HCT116 (cell line): ENCODE data around the gene NAP1L1. TPM values are rescaled to one million over a fixed set of nuclear protein-coding genes. Genes with fewer than 3 reads are reported as not detected.
A peak's percentile ranks its signal among the peaks of the same experiment; 100 is the strongest.

Experiments
- ATAC-seq: fragments of 200-7000 bp; cut with Tn5 transposase; 2 replicates; pipeline ENCODE4 v1.9.1; 2020; ENCODE audit warnings: mild to moderate bottlenecking, moderate library complexity
- BruUV-seq: library from RNA; stranded (reverse); fragments of 400-500 nt; replicated peaks from 2 replicates; lab custom pipeline; 2021; lab: Mats Ljungman, UMichigan
- CTCF ChIA-PET: fragments of 300-600 bp; sonication (Branson Sonifier 250); formaldehyde crosslinking; loops from one replicate; lab custom pipeline; 2021; ENCODE audit warnings: antibody characterized with exemption; lab: Charles Lee
- POLR2A ChIA-PET: fragments of 300-600, 350-600 bp; sonication (Branson Sonifier 250); formaldehyde crosslinking; loops from one replicate; lab custom pipeline; 2021; ENCODE audit warnings: antibody characterized with exemption; lab: Charles Lee
- RAD21 ChIA-PET, 2 experiments: fragments of 300-600 bp; sonication (Branson Sonifier 250); formaldehyde crosslinking; loops; one replicate each; lab custom pipeline; 2023; ENCODE audit warnings: low total read pairs in 2 of 2; ENCODE audit not compliant: uncharacterized antibody in 2 of 2, unreplicated experiment in 2 of 2, low non-redundant PET in 1 of 2; lab: Charles Lee
- DNase-seq: peaks from one replicate; pipeline ENCODE4 v3.0.0-alpha.2; 2010; ENCODE audit warnings: low read depth, low spot score
- H2AFZ ChIP-seq: fragments of 200-600 bp; shearing (Covaris generic), sonication (generic); 2 replicates; pipeline ENCODE4 v1.6.1; 2017; ENCODE audit warnings: low read depth, mixed run types, mixed read lengths, antibody characterized with exemption, low read length; ENCODE audit not compliant: poor library complexity, severe bottlenecking
- H3K27ac ChIP-seq: 2 replicates; pipeline ENCODE4 v1.5.1; 2012; ENCODE audit warnings: low read depth, low read length
- H3K27me3 ChIP-seq: fragments of 200-600 bp; sonication (generic); 2 replicates; pipeline ENCODE4 v1.6.1; 2016; ENCODE audit warnings: mixed run types, low read length, mixed read lengths; ENCODE audit not compliant: insufficient read depth
- H3K36me3 ChIP-seq, 2 experiments: fragments of 200-500 bp in 1 of 2; fragments of 200-600 bp in 1 of 2; sonication (Bioruptor generic) in 1 of 2; sonication (generic) in 1 of 2; 2 replicates each; pipeline versions ENCODE4 v1.5.1 to v1.6.1; 2014 to 2016; ENCODE audit warnings: low read length in 2 of 2, inconsistent platforms in 1 of 2, mixed read lengths in 1 of 2, mixed run types in 1 of 2; ENCODE audit not compliant: insufficient read depth in 2 of 2, control insufficient read depth in 1 of 2
- H3K4me1 ChIP-seq, 2 experiments: fragments of 200-600 bp in 1 of 2; sonication (generic) in 1 of 2; 2 replicates each; pipeline versions ENCODE4 v1.5.1 to v1.6.1; 2012 to 2017; ENCODE audit warnings: low read length in 2 of 2, inconsistent platforms in 1 of 2, mild to moderate bottlenecking in 1 of 2, mixed read lengths in 1 of 2, mixed run types in 1 of 2, moderate library complexity in 1 of 2; ENCODE audit not compliant: insufficient read depth in 2 of 2, control insufficient read depth in 1 of 2
- H3K4me2 ChIP-seq: fragments of 200-600 bp; sonication (generic); 2 replicates; pipeline ENCODE4 v1.6.1; 2017; ENCODE audit warnings: mixed run types, low read length, mixed read lengths
- H3K4me3 ChIP-seq, 2 experiments: fragments of 200-600 bp in 1 of 2; sonication (generic) in 1 of 2; replicated peaks in 1 of 2; 2 replicates each; pipeline ENCODE4 v1.5.1; 2011 to 2016; ENCODE audit warnings: low read length in 2 of 2, control low read depth in 1 of 2, low read depth in 1 of 2, mild to moderate bottlenecking in 1 of 2, mixed read lengths in 1 of 2, mixed run types in 1 of 2
- H3K79me2 ChIP-seq: fragments of 200-600 bp; sonication (generic); 2 replicates; pipeline ENCODE4 v1.6.1; 2017; ENCODE audit warnings: mild to moderate bottlenecking, mixed run types, low read length, moderate library complexity, mixed read lengths; ENCODE audit not compliant: insufficient read depth
- H3K9ac ChIP-seq: fragments of 200-600 bp; sonication (generic); 2 replicates; pipeline ENCODE4 v1.6.1; 2016; ENCODE audit warnings: low read length, mixed read lengths
- H3K9me2 ChIP-seq: fragments of 200-600 bp; sonication (generic), shearing (Covaris generic); 2 replicates; pipeline ENCODE4 v1.6.1; 2017; ENCODE audit warnings: mixed run types, mild to moderate bottlenecking, moderate library complexity; ENCODE audit not compliant: insufficient read depth
- H3K9me3 ChIP-seq, 2 experiments: fragments of 200-500 bp in 1 of 2; fragments of 200-600 bp in 1 of 2; sonication (Bioruptor generic) in 1 of 2; sonication (generic) in 1 of 2; 2 replicates each; pipeline ENCODE4 v1.6.1; 2014 to 2017; ENCODE audit warnings: low read length in 2 of 2, mixed read lengths in 2 of 2, inconsistent platforms in 1 of 2, low read depth in 1 of 2, mild to moderate bottlenecking in 1 of 2, mixed run types in 1 of 2, moderate library complexity in 1 of 2; ENCODE audit not compliant: control insufficient read depth in 1 of 2, insufficient read depth in 1 of 2
- H4K20me1 ChIP-seq: fragments of 200-600 bp; sonication (generic), shearing (Covaris generic); 2 replicates; pipeline ENCODE4 v1.6.1; 2017; ENCODE audit warnings: mixed run types, mild to moderate bottlenecking, moderate library complexity; ENCODE audit not compliant: insufficient read depth
- CEBPB ChIP-seq: IDR thresholded peaks from 2 replicates; pipeline ENCODE4 v1.6.1; 2012; ENCODE audit warnings: low read depth
- ELF1 ChIP-seq: IDR thresholded peaks from 2 replicates; pipeline ENCODE4 v1.6.1; 2012; ENCODE audit warnings: low read depth, borderline replicate concordance
- POLR2A ChIP-seq: IDR thresholded peaks from 2 replicates; pipeline ENCODE4 v1.7.0; 2011; ENCODE audit warnings: borderline replicate concordance; ENCODE audit not compliant: insufficient read depth, insufficient read length; ENCODE audit errors: extremely low read depth
- SIN3A ChIP-seq: IDR thresholded peaks from 2 replicates; pipeline ENCODE4 v1.6.1; 2012; ENCODE audit warnings: low read depth
- SRF ChIP-seq: IDR thresholded peaks from 2 replicates; pipeline ENCODE4 v1.6.1; 2012; ENCODE audit warnings: low read depth
- TCF7L2 ChIP-seq: IDR thresholded peaks from 2 replicates; pipeline ENCODE4 v1.7.0; 2011; ENCODE audit warnings: borderline replicate concordance, inconsistent platforms; ENCODE audit not compliant: insufficient read depth, insufficient read length; ENCODE audit errors: extremely low read depth
- YY1 ChIP-seq: IDR thresholded peaks from 2 replicates; pipeline ENCODE4 v1.6.1; 2011; ENCODE audit warnings: low read length, low read depth, moderate library complexity, mild to moderate bottlenecking; ENCODE audit not compliant: insufficient replicate concordance; ENCODE audit errors: extremely low read depth
- ZFX ChIP-seq: fragments of 450-650 bp; IDR thresholded peaks from 2 replicates; pipeline ENCODE4 v1.6.1; 2017
- ZNF274 ChIP-seq: fragments of 200-500 bp; sonication (Bioruptor generic); IDR thresholded peaks from 2 replicates; pipeline ENCODE4 v1.6.1; 2014; ENCODE audit warnings: mild to moderate bottlenecking, low read depth, low read length, inconsistent platforms
- intact Hi-C: fragments of 100-400 bp; cut with micrococcal nuclease; formaldehyde crosslinking; loops from 2 replicates; pipeline ENCODE4 v1.10.0; 2022
- total RNA-seq: library from RNA; stranded (reverse); gene quantifications from one replicate; pipeline ENCODE4 v1.2.1, GENCODE V29; 2021; ENCODE audit not compliant: unreplicated experiment
- TF ChIP-seq, protein P1 (sequence below), 3 experiments: fragments of 200-600 bp in 1 of 3; sonication (generic) in 1 of 3; IDR thresholded peaks in 2 of 3; conservative IDR thresholded peaks in 1 of 3; 2 replicates each; pipeline ENCODE4 v1.5.1; 2012 to 2017; ENCODE audit warnings: low read depth in 2 of 3, low read length in 2 of 3, antibody characterized with exemption in 1 of 3, borderline replicate concordance in 1 of 3, control low read depth in 1 of 3, mild to moderate bottlenecking in 1 of 3, mixed read lengths in 1 of 3, mixed run types in 1 of 3, moderate library complexity in 1 of 3; ENCODE audit not compliant: insufficient read depth in 1 of 3
- TF ChIP-seq, protein P2 (sequence below): IDR thresholded peaks from 2 replicates; pipeline ENCODE4 v1.6.1; 2012
- TF ChIP-seq, protein P3 (sequence below): IDR thresholded peaks from 2 replicates; pipeline ENCODE4 v1.6.1; 2011; ENCODE audit warnings: mild to moderate bottlenecking, low read length, moderate library complexity; ENCODE audit not compliant: insufficient replicate concordance; ENCODE audit errors: extremely low read depth
- TF ChIP-seq, protein P4 (sequence below): IDR thresholded peaks from 2 replicates; pipeline ENCODE4 v1.6.1; 2012

The NAP1L1 gene
- total RNA-seq, 1 experiment from 2014 or later, result 531 TPM

DNA sequence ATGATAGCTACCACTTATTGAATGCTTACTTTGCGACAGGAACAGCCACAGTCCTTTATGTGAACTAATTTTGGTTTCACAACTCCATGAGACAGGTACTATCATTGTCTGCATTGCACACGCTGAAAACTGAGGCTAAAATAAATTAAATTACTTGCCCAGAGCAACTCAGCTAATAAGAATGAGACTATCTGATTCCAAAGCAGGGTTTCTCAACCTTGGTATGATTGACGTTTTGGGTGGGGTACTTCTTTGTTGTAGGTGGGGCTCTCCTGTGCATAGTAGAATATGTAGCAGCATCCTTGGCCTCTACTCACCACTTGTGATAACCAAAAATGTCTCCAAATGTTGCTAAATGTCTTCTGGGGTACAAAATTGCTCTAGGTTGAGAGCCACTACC lies 62.0 kb downstream of the NAP1L1 start:
- ChIA-PET POLR2A (interaction anchor here (2.0 to 5.4 kb wide), 2 partner anchors 42 to 78 kb away, joined by 5 to 23 read pairs; no protein-coding TSS in a partner anchor), RAD21 (no interaction called here), CTCF (no interaction called here)
- no TSS peak for BruUV-seq
- Histone ChIP-seq H3K27me3 (no peaks in the 10 kb centered on the region), H3K79me2 (no peaks in the 10 kb centered on the region), H3K9ac (peak overlapping the region; percentile 14; the same call in 1 of the 2 replicates), H3K36me3 (no peaks in the 10 kb centered on the region), H3K4me3 (no peak overlapping the region), H3K9me3 (no peaks in the 10 kb centered on the region), H3K4me2 (no peak overlapping the region), H2AFZ (no peak overlapping the region), H3K9me2 (no peaks in the 10 kb centered on the region), H3K27ac (peak overlapping the region; percentile 88), H4K20me1 (no peaks in the 10 kb centered on the region), H3K4me1 (peaks cover 44 to 92% of the 10 kb centered on the region in 2 experiments)
- DNase-seq (no peak), ATAC-seq (no peak)
- TF ChIP-seq ELF1 (no peak), SIN3A (no peak), TCF7L2 (no peak), CEBPB (no peak), POLR2A (no peak), YY1 (no peak), ZFX (no peak), ZNF274 (no peak), SRF (no peak)
- TF ChIP-seq, protein P1, sequence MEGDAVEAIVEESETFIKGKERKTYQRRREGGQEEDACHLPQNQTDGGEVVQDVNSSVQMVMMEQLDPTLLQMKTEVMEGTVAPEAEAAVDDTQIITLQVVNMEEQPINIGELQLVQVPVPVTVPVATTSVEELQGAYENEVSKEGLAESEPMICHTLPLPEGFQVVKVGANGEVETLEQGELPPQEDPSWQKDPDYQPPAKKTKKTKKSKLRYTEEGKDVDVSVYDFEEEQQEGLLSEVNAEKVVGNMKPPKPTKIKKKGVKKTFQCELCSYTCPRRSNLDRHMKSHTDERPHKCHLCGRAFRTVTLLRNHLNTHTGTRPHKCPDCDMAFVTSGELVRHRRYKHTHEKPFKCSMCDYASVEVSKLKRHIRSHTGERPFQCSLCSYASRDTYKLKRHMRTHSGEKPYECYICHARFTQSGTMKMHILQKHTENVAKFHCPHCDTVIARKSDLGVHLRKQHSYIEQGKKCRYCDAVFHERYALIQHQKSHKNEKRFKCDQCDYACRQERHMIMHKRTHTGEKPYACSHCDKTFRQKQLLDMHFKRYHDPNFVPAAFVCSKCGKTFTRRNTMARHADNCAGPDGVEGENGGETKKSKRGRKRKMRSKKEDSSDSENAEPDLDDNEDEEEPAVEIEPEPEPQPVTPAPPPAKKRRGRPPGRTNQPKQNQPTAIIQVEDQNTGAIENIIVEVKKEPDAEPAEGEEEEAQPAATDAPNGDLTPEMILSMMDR (IDR thresholded peaks at IDR 0.05 in 2 of 3, conservative IDR thresholded peaks at IDR 0.05 in 1 of 3; ENCODE audit: borderline replicate concordance in 1 of 3, insufficient read depth in 1 of 3, low read depth in 2 of 3, low read length in 2 of 3), result no peak
- TF ChIP-seq, protein P2, sequence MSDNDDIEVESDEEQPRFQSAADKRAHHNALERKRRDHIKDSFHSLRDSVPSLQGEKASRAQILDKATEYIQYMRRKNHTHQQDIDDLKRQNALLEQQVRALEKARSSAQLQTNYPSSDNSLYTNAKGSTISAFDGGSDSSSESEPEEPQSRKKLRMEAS, result no peak
- TF ChIP-seq, protein P3, sequence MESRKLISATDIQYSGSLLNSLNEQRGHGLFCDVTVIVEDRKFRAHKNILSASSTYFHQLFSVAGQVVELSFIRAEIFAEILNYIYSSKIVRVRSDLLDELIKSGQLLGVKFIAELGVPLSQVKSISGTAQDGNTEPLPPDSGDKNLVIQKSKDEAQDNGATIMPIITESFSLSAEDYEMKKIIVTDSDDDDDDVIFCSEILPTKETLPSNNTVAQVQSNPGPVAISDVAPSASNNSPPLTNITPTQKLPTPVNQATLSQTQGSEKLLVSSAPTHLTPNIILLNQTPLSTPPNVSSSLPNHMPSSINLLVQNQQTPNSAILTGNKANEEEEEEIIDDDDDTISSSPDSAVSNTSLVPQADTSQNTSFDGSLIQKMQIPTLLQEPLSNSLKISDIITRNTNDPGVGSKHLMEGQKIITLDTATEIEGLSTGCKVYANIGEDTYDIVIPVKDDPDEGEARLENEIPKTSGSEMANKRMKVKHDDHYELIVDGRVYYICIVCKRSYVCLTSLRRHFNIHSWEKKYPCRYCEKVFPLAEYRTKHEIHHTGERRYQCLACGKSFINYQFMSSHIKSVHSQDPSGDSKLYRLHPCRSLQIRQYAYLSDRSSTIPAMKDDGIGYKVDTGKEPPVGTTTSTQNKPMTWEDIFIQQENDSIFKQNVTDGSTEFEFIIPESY, result no peak
- TF ChIP-seq, protein P4, sequence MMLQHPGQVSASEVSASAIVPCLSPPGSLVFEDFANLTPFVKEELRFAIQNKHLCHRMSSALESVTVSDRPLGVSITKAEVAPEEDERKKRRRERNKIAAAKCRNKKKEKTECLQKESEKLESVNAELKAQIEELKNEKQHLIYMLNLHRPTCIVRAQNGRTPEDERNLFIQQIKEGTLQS, result no peak
- intact Hi-C loops, result loop anchor here (5.0 to 10.0 kb wide), 2 partner anchors 130 to 688 kb away; partner anchors contain the start of genes CAPS2 and GLIPR1L1
